ENCODE measurements around the gene C5AR1. TPM values are rescaled to one million over a fixed set of nuclear protein-coding genes. Genes with fewer than 3 reads are reported as not detected.

C5AR1 gene
- total RNA-seq, 4 donors from 2014 or later = 8.5 to 90.8 (median 22.0) TPM

DNA sequence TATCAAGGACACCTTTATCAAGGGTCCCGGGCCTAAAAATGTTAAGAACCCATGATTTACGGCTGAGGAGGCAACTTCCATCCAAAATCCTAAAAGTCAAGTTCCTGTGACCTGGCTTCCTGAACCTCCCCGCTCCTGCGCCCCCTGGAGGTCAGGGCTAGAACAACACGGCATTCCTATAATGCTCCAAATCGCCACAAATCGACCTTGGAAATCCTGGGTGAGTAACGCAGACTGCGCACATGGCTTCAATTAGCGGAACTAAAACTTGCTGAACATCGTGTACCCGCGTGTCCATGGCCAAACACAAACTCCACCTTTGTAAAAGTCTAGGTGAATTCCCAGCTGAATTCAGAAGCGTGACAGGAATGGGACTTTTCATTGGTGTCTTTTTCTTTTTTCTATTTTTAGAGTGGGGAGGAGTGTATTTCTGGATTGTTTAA is 4.3 kb upstream of the C5AR1 start:
- TF ChIP-seq CTCF (IDR thresholded peaks at IDR 0.05; ENCODE audit: low read depth) = no peak

GRCh38 chr19:47306303-47306702 is 3.4 kb upstream of the C5AR1 start:
- no peak for TF ChIP-seq CTCF (IDR thresholded peaks at IDR 0.05; ENCODE audit: low read depth)

GRCh38 chr19:47309038-47309437 is 623 bp upstream of the C5AR1 start:
- no peak for TF ChIP-seq CTCF (IDR thresholded peaks at IDR 0.05; ENCODE audit: low read depth)

- TF ChIP-seq CTCF (IDR thresholded peaks at IDR 0.05; ENCODE audit: low read depth) = no peak
Observed at GRCh38 chr19:47310323-47310722, 662 bp downstream of the C5AR1 start.

DNA sequence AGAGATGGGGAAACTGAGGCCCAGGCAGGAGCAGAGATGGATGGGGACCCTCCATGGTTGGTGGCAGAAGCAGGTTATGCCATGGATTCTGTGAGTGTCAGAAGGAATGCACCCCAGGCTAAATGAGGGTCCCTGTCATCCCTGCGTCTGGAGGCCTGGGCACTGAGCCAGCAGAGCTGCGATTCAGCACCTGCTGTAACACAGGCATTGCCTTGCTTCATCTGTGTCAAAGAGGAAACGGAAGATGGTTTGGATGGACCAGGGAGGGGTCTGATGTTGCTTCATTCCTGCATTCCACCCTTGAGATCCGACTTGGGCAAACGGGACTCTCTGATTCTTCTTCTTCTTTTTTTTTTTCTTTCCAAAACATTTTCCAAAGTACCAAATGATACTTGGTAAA is 1.2 kb downstream of the C5AR1 start:
- no peak for TF ChIP-seq CTCF (IDR thresholded peaks at IDR 0.05; ENCODE audit: low read depth)

- no peak for TF ChIP-seq CTCF (IDR thresholded peaks at IDR 0.05; ENCODE audit: low read depth)
Observed at GRCh38 chr19:47312366-47313006, 2.8 kb downstream of the C5AR1 start.

GRCh38 chr19:47313754-47314295 is 4.2 kb downstream of the C5AR1 start:
- TF ChIP-seq CTCF (IDR thresholded peaks at IDR 0.05; ENCODE audit: low read depth) = no peak

Measured in subcutaneous adipose tissue (tissue), 4 donors.